Pons (tissue), 1 donor: ENCODE measurements around the gene INS.

Experiments
- DNase-seq: peaks from one replicate; pipeline ENCODE4 v3.0.0-alpha.2; 2016; ENCODE audit warnings: low spot score

Gene INS

GRCh38 chr11:2115308-2115707, 45.7 kb downstream of the INS start:
- no peak for DNase-seq

DNA sequence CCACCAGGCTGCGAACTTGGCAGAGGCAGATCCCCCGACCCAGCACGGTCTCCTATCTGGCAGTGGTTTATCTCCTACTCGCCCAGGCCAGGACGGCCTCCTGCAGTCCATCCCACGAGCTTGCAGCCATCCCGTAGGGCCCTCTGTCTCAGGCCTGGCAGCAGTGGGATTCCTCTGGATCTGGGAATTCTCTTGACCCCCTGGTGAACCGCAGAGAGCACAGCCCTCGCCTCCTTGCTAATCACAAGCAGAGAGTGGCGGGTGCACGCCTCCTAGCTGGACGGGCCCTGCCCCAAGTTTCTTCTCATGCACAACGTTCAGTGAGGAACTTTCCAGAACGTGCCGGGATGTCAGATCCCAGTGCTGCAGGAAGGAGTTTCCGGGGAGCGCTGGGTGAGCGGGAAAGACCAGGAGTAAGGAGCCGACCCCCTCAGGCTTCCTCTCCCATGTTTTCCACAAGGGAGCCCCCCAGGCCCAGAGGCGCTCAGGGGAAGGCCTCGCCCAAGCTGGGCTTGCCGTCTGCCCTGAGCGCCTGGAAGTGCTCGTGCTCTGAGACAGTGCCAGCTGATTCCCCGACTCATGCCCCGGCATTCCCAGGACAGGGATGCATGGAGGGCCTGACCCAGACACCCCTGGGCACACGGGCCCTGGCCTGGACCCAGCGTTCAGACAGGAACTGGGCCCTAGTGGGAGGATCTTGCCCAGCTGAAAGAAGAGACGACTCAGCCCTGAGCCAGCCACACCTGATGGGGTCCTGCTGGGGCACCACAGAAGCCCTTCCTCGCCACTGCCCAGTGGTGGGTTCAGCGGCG, 46.4 kb downstream of the INS start:
- DNase-seq = no peak

DNA sequence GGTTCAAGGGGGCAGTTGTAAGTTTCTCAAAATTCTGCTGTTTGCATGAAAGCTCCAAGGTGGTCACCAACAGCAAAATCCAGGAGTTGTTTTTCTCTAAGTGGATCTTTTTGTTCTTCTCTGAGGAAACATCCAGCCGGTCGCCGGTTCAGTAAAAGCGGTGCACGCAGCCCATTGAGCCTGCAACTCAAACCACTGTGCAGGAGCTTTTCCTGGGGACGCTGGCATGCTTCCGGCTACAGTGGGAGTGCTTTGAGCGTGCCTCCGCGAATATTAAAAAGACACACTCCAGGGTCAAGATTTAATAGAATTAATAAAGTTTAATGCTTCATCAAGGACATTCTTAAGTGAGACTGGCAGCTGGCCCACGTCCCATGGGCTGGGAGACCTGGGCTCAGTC, 47.2 kb downstream of the INS start:
- DNase-seq = no peak

DNA sequence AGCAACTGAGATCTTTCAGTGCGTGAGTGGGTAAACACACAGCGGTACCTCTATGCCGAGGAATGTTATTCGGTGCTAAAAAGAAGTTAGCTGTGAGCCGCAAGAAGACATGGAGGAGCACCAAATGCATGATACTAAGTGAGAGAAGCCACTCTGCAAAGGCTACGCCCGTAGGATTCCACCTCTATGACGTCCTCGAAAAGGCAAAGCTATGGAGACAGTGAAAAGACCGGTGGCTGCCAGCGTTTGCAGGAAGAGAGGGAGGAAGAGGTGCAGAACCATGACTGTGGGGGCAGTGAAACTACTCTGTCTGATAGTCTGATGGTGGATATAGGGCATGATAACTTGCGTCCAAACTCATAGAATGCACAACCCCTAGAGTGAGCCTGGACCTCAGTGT, 50.5 kb downstream of the INS start:
- no peak for DNase-seq
